Activated CD8-positive, alpha-beta memory T cell treated with anti-CD3 and anti-CD28 coated beads for 24 hours (primary cell): ENCODE results near the gene ITPRIP.
A peak's percentile ranks its signal among the peaks of the same experiment; 100 is the strongest.

Source experiments
- DNase-seq: peaks from one replicate; pipeline ENCODE4 v3.0.0-alpha.2; 2020

ITPRIP gene

DNA sequence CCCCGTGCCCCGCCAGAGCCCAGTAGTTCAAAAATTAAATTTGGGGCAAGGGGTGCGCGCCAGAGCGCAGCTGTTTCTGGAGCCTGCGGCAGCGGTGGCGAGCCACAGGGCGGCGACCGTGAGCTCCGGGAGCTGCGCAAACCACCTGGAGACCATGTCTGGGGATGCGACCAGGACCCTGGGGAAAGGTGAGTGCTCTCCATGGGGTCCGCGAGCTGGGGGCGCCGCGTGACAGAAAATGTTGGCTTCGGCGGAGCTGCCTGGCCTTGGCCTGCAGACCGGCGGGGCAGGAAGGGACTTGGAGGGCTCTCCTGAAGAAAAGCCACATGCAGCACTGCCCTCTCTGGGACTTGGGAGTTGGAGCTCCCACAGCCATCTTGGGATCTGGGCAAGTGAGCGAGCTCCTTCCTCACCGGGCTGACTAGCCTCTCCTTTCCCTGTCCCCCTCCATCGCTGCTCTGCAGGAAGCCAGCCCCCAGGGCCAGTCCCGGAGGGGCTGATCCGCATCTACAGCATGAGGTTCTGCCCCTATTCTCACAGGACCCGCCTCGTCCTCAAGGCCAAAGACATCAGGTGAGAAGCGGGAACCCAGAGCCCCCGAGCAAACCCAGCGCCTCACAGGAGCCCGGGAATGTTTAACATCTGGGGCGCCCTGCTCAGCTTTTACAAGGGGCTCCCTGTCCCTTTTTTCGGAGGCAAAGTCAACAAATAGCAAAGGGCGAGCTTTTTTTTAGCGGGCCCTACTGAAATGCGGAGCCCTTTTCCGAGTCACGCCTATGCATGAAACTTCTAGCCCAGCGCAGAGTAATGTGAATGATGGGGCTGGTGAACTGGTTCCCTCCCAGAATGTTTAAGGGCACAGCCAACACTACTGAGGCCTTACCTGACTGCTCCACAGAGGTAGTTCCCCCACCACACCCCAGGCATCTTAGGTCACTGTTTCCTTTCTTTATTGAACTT, 63.2 kb downstream of the ITPRIP start:
- peak; percentile 80 for DNase-seq

GRCh38 chr10:104273899-104274575, 64.2 kb downstream of the ITPRIP start:
- DNase-seq: no peak

DNA sequence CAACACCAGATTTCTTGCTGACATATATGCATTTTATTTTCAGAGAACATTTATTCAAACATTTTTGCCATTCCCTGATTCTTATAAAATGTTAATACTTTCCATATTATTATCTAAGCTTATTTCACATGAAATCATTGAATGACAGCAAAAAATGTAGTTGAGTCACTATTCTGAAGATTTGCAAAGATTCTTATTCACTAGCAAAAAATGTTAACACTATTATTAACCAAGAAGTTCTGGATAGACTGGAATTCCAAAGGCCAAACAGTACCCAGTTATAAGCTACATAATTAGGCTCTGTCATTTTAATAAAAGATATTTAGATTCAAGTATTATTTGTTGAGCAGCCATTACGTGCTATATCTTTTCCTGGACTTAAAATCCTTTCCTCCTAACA, 65.0 kb downstream of the ITPRIP start:
- DNase-seq: no peak

DNA sequence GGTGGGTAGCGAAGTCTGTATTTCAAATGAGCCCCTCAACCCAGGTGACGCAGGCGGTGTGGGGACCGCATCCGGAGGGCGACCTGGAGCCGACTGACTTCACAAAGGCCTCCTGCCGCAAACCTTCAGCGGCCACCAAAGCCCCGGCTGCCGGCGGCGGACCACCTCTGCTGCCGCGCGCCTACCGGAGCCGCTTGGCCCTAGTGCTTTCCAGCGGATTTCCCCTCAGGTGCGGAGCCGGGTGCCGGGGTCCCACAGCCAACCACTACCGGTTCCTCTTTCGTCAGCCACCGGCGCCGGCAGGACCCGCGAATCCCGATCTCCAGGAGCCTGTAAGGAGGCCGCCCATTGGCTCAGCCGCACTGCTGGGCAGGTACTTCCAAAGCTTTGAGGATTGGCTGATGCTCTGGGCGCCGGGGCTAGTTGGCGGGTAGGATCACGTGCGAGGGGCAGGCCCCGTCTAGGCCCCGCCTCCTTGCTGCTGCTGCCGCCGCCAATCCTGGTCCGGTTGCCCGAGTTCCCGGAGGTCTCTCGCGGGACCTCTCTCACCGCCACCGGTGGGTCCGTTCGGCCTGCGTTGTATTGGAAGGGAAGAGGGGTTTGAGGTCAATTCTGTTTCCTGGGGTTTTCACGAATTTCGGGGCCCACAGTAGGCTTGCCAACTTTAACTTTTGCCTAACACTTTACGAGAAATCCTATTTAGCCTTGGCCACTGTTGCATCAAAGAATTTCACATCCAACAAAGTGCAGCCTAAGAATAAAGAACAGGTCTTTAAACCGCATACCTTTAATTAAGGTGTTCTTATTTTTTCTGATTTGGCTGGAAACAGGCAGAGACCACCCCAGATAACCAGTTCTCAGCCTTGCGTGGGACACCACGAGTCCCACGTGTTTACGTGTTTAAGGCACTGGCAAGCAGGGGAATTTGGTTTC, 69.3 kb downstream of the ITPRIP start, which contains the start of gene GSTO2:
GSTO2 (plus strand) TSS at position 472 of the 933 bp plus-strand sequence. CDS start 5,732 bp downstream, outside the sequence.
- peak; percentile 97 for DNase-seq

DNA sequence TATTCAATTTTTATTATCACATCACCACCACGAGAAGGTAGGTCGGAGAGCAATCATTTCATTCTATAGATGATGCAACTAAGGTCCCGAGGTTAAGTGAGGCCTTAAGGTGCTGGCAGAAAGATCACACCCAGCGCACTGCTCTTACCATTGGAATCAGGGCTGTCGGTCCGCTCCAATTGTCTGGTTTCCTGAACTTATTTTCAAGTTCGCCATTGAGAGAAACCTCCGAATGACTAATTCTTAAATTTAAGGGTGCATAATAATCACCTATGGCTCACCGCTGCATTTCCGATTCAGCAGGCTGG, 69.9 kb downstream of the ITPRIP start:
- no peak for DNase-seq

- DNase-seq: peak; percentile 75
Observed at GRCh38 chr10:104267721-104268404, 70.4 kb downstream of the ITPRIP start.

GRCh38 chr10:104264783-104265182, 73.5 kb downstream of the ITPRIP start:
- no peak for DNase-seq

DNA sequence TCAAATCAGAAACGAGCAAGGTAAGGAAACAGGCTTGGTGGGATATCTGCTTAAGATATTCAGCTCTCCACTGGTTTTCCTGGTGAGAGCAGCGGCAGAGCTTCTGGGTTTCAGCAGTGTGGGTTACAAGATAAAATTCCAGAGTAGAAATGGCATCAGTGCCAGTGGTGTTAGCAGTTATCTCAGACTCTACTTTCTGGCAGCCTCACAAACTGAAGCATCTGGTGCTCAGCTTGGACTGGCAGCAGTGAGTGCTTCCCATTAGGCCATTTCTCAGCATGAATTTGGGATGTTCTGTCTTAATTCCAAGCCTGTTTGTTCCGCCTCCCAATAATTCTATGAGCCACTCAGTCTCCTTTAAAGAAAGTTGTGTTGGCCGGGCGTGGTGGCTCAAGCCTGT, 76.2 kb downstream of the ITPRIP start:
- no peak for DNase-seq

- no peak for DNase-seq
Observed at GRCh38 chr10:104260775-104261115, 77.5 kb downstream of the ITPRIP start.

- DNase-seq: no peak
Observed at GRCh38 chr10:104259999-104260774, 78.1 kb downstream of the ITPRIP start.
